Activated T-cell treated with anti-CD3 and anti-CD28 coated beads, Interleukin-2, amount 50 U/mL, for 24 hours (primary cell): ENCODE measurements around the gene CHRNE.
A peak's percentile ranks its signal among the peaks of the same experiment; 100 is the strongest.

ENCODE experiments used
- DNase-seq: peaks from one replicate; pipeline ENCODE4 v3.0.0-alpha.2; 2020
- H3K27ac Mint-ChIP-seq: 2 replicates; pipeline ENCODE4 v1.8.0; 2020; ENCODE audit warnings: mild to moderate bottlenecking, mixed read lengths
- H3K27me3 Mint-ChIP-seq: 2 replicates; pipeline ENCODE4 v1.8.0; 2020; ENCODE audit warnings: mixed read lengths
- H3K36me3 Mint-ChIP-seq: 2 replicates; pipeline ENCODE4 v1.8.0; 2020; ENCODE audit warnings: low read depth, mixed read lengths
- H3K4me1 Mint-ChIP-seq: 2 replicates; pipeline ENCODE4 v1.8.0; 2020; ENCODE audit warnings: low read depth, mixed read lengths
- H3K4me3 Mint-ChIP-seq: 2 replicates; pipeline ENCODE4 v1.8.0; 2020; ENCODE audit warnings: mild to moderate bottlenecking, moderate library complexity, mixed read lengths
- H3K9me3 Mint-ChIP-seq: 2 replicates; pipeline ENCODE4 v1.8.0; 2020; ENCODE audit warnings: mixed read lengths

Gene CHRNE

DNA sequence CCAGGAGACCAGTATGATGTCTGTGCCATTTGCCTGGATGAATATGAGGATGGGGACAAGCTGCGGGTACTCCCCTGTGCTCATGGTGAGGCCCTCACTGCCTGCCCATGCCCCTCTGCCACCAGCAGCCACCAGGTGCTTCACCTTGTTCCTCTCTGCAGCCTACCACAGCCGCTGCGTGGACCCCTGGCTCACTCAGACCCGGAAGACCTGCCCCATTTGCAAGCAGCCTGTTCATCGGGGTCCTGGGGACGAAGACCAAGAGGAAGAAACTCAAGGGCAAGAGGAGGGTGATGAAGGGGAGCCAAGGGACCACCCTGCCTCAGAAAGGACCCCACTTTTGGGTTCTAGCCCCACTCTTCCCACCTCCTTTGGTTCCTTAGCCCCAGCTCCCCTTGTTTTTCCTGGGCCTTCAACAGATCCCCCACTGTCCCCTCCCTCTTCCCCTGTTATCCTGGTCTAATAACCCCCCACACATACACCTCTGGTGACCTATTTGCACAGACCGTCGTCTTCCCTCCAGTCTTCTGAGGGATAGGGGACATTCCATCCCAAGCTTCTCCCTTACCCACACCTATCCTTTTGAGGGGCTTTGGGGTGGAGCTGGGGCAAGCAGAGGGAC, 41.8 kb upstream of the CHRNE start:
- DNase-seq, result peak; percentile 57
- Mint-ChIP-seq H3K4me3 (peak overlapping the region; percentile 94), H3K9me3 (no peaks in the 10 kb centered on the region), H3K36me3 (peaks cover 85% of the 10 kb centered on the region), H3K4me1 (peaks cover 54% of the 10 kb centered on the region), H3K27ac (peak overlapping the region; percentile 98), H3K27me3 (no peaks in the 10 kb centered on the region)

DNA sequence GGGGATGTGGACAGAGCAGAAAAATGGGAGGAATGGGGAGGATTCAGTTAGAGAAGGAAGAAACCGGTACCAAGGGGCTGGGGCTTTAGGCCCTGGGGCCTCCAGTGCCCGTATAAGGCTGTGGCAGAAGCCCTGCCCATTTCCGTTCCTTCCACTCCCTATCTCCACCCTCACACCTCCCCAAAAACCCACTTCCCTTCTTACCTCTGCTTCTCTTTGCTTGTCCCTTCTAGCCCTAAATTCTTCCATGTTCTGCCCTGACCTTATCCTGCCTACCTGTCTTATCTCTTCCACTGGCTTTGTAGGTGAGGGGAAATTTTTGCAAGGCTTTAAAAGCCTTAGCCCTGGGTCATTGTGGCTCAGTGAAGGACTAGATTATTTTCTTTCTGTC, 41.3 kb upstream of the CHRNE start:
- no peaks in the 10 kb centered on the region for H3K27me3 Mint-ChIP-seq
- no peaks in the 10 kb centered on the region for H3K9me3 Mint-ChIP-seq
- DNase-seq, result no peak
- H3K36me3 Mint-ChIP-seq, result peaks cover 90% of the 10 kb centered on the region
- H3K4me1 Mint-ChIP-seq, result peaks cover 54% of the 10 kb centered on the region
- peak overlapping the region; percentile 98 for H3K27ac Mint-ChIP-seq
- H3K4me3 Mint-ChIP-seq, result peak overlapping the region; percentile 94

DNA sequence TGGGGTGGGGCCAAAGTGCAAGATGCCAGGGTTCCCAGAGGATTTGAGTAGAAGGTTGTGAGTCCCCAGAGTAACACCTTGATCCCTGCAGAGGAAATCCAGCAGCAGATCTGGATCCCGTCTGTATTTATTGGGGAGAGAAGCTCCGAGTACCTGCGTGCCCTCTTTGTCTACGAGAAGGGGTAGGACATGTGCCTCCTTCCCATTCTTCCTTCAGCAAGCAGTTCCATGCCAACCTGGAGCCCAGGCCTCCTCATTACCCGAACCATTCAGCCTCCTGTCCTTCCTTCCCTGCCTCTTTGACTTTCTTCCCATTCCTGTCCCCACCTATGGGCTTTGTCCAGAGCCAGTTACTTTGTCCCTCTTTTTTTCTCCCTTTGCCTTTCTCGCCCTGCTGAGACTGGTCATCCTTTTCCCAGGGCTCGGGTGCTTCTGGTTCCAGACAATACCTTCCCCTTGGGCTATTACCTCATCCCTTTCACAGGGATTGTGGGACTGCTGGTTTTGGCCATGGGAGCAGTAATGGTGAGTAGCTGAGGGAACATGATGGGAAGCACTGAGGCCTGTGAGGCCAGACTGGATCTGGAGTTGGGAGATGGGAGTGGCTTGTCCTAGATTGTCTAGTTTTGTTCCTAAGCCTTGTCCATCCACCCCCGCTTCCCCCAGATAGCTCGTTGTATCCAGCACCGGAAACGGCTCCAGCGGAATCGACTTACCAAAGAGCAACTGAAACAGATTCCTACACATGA, 40.0 kb upstream of the CHRNE start:
- peaks cover 94% of the 10 kb centered on the region for H3K36me3 Mint-ChIP-seq
- DNase-seq, result no peak
- peak overlapping the region; percentile 98 for H3K27ac Mint-ChIP-seq
- peaks cover 65% of the 10 kb centered on the region for H3K4me1 Mint-ChIP-seq
- no peaks in the 10 kb centered on the region for H3K9me3 Mint-ChIP-seq
- H3K4me3 Mint-ChIP-seq, result peak overlapping the region; percentile 94
- no peaks in the 10 kb centered on the region for H3K27me3 Mint-ChIP-seq

DNA sequence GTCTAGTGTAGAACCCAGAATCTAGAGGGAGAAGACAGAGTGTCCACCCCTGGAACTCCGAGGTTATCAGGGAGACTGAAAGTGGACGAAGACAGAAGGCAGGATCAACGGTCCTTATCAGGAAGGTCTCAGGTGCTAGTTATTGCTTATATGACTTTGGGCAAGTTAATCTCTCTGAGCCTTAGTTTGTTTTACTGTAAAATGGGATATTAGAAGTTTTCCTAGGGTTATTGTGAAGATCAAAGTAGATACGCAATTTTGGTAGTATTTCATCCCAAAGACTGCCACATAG, 38.4 kb upstream of the CHRNE start:
- DNase-seq, result no peak
- H3K4me1 Mint-ChIP-seq, result peaks cover 66% of the 10 kb centered on the region
- no peaks in the 10 kb centered on the region for H3K27me3 Mint-ChIP-seq

DNA sequence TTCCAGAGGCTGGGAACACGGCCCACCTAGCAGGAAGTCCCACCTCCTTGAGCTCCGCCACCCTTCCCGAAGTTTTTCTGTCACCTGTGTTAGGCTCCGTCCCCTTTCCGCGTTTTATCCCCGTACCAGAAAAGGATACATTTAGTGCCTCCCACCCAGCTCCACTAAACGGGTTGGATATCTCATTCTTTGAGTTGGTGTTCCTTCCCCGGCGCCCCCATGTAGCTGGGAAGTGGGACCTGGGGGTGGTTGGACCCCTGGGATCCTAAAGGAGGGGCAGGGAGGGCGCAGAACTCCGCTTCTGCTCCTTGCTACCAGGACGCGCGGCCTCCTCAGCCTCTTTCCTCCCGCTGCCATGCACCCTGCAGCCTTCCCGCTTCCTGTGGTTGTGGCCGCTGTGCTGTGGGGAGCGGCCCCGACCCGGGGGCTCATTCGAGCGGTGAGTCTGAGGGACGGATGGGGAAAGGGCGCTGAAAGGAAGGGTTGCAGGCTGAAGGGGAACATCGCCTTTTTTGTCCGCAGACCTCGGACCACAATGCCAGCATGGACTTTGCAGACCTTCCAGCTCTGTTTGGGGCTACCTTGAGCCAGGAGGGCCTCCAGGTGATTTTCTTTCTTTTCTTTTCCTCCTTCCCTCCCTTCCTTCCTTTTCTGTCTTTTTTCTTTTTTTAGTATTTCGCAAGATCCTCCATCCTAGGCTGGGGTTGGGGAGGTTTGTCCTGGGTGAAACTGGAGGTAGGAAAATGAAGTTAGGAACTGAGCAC, 37.8 kb upstream of the CHRNE start:
- H3K36me3 Mint-ChIP-seq, result peaks cover 96% of the 10 kb centered on the region
- DNase-seq, result peak; percentile 71
- peaks cover 66% of the 10 kb centered on the region for H3K4me1 Mint-ChIP-seq
- H3K27ac Mint-ChIP-seq, result peak overlapping the region; percentile 98
- H3K9me3 Mint-ChIP-seq, result no peaks in the 10 kb centered on the region
- H3K4me3 Mint-ChIP-seq, result peak overlapping the region; percentile 94
- H3K27me3 Mint-ChIP-seq, result no peaks in the 10 kb centered on the region

More for the DNA sequence above, 38.4 kb upstream of the CHRNE start:
- H3K27ac Mint-ChIP-seq, result peak overlapping the region; percentile 98
- peaks cover 96% of the 10 kb centered on the region for H3K36me3 Mint-ChIP-seq
- H3K4me3 Mint-ChIP-seq, result peak overlapping the region; percentile 94
- H3K9me3 Mint-ChIP-seq, result no peaks in the 10 kb centered on the region

DNA sequence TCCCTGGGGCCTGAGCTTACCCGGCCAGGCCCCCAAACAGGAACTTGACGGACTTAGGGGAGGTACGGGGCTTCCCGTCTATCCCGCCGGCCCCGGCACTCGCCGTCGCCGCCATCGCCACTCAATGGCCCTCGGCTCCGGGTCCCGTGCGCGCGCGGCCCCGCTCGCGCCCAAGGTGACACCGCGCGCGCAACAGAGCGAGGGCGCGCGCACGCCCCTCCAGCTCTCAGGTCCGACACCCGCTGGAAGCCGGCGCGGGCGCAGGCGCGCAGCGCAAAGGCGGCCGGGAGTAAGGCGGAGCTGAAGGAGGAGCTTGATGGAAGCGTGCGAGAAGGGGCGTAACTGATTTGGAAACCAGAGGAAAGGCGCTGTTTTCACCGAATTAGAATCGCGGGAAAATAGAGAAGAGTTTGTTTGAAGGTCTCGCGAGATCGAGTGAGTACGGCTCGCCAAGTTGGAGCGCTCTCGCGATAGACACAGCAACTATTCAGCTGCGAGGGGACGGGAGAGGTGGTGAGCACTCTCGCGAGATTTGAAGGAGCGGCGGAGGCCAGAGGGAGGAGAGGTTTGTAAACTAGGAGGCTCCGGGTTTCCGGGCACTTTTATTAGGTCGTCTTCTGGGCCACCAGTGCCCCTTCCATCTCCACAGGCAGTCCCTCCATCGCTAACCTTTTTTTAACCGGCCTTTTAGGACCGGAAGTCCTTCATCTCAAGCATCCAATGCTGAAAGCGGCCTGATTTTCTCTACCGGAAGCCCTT, 37.1 kb upstream of the CHRNE start, which contains the start of the genes RNF167 and SLC25A11:
RNF167 (plus strand) TSS at position 473 of the 759 bp plus-strand sequence. CDS start 642 bp downstream, outside the sequence.
SLC25A11 (minus strand) TSS at position 251 of the 759 bp plus-strand sequence; CDS start at position 115, 136 bp downstream.
- no peaks in the 10 kb centered on the region for H3K27me3 Mint-ChIP-seq
- H3K27ac Mint-ChIP-seq, result peak within 1 kb of the TSS; percentile 98
- peaks cover 60% of the 10 kb centered on the region for H3K4me1 Mint-ChIP-seq
- peak; percentile 97 for DNase-seq
- peaks cover 94% of the 10 kb centered on the region for H3K36me3 Mint-ChIP-seq
- H3K4me3 Mint-ChIP-seq, result peak within 1 kb of the TSS; percentile 94
- no peaks in the 10 kb centered on the region for H3K9me3 Mint-ChIP-seq

DNA sequence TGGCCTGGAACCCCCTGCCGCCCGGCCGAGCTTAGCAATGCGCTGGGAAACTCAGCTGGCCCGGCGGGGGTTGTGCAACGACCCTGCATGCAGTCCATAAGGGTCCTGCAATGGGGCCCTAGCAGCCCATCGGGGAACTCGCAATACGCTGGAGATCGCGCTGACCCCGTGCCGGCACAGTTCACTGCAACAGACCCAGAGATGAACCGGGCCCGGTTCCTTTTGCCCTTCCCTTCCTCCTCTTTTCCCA, 36.6 kb upstream of the CHRNE start:
- Mint-ChIP-seq H3K27ac (peak overlapping the region; percentile 98), H3K9me3 (no peaks in the 10 kb centered on the region), H3K4me1 (peaks cover 58% of the 10 kb centered on the region), H3K27me3 (no peaks in the 10 kb centered on the region), H3K36me3 (peaks cover 90% of the 10 kb centered on the region), H3K4me3 (peak overlapping the region; percentile 94)
- DNase-seq, result no peak

DNA sequence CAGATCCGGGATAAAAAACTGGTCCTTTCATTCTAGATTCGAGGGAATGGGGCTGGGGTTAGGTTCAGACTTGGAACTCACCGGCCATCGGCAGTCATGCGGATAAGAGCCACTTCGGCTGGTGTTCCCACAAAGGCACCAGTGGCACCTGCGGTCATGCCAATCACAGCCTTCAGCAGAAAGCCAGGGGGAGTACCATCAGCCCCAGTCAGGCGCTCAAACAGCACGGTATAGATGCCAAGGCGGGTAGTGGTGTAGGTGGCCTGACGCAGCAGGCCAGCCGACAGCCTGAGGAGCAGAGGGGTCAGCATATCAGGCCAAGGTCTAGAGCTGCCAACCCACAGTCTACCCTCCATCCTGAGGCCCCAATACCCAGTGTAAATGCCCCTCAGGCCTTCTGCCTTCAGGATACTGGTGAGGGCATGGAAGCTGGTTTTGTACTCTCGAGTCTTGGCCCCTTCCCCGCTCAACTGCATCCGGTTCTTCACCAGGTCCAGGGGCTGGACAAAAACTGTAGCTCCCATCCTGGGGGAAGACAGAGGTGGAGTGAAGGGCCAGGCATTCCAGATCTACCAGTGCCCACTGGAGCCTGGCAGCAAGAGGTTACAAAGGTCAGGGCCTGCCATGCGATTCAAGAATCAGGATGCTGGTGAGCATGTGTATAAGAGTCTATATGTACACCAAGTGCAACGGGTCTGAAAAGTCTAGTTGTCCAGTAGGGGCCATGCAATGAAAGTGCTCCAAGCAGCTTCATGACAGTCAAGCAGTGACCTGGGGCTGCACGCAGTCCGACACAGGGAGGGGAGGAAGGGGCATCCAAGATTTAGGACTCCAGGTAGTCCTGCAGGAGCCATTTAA, 36.0 kb upstream of the CHRNE start:
- H3K9me3 Mint-ChIP-seq, result no peaks in the 10 kb centered on the region
- peaks cover 58% of the 10 kb centered on the region for H3K4me1 Mint-ChIP-seq
- peak overlapping the region; percentile 94 for H3K4me3 Mint-ChIP-seq
- H3K27me3 Mint-ChIP-seq, result no peaks in the 10 kb centered on the region
- DNase-seq, result no peak
- H3K36me3 Mint-ChIP-seq, result peaks cover 87% of the 10 kb centered on the region
- peak overlapping the region; percentile 98 for H3K27ac Mint-ChIP-seq

DNA sequence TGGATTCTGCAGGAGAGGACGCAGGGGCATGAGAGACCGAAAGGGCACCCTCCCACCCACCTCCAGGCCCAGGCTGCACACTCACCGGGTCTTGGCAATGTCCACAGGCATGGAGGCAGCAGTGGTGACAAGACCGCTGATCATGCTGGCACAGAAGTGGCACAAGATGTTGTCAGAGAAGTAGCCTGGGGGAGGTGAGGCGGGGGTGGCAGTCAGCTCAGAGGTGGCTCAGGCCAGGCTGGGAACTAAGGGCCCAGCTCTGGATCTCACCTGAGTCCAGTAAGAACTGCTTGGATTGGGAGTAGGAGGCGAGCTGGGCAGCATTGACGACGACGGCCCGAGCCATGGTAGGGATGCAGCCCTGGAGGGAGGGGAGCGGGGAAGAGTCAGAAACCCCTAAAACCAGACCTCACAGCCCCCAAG, 35.2 kb upstream of the CHRNE start:
- H3K27ac Mint-ChIP-seq, result peak overlapping the region; percentile 98
- no peak for DNase-seq
- peaks cover 53% of the 10 kb centered on the region for H3K4me1 Mint-ChIP-seq
- no peaks in the 10 kb centered on the region for H3K27me3 Mint-ChIP-seq
- H3K36me3 Mint-ChIP-seq, result peaks cover 79% of the 10 kb centered on the region
- no peaks in the 10 kb centered on the region for H3K9me3 Mint-ChIP-seq
- peak overlapping the region; percentile 94 for H3K4me3 Mint-ChIP-seq

DNA sequence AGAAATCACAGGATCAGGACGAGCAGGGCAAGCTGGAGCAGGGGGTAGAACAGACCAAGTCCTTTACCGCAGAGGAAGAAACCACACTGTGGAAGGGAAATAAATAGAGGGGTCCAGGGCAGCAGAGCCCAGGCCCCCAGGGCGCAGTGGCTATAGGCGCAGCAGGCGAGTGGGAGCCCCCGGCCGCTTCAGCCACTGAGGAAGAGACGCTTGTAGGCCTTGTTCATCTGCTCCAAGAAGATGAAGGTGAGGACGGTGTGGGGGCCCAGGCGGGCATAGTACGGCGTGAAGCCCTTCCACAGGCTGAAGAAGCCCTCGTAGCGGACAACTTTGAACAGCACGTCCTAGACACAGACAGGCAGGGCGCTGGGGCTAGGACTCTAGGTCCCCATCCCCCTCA, 34.7 kb upstream of the CHRNE start:
- no peak for DNase-seq
- no peaks in the 10 kb centered on the region for H3K27me3 Mint-ChIP-seq
- H3K4me1 Mint-ChIP-seq, result peaks cover 48% of the 10 kb centered on the region
- peaks cover 73% of the 10 kb centered on the region for H3K36me3 Mint-ChIP-seq
- H3K9me3 Mint-ChIP-seq, result no peaks in the 10 kb centered on the region
- peak overlapping the region; percentile 98 for H3K27ac Mint-ChIP-seq
- peak overlapping the region; percentile 94 for H3K4me3 Mint-ChIP-seq

DNA sequence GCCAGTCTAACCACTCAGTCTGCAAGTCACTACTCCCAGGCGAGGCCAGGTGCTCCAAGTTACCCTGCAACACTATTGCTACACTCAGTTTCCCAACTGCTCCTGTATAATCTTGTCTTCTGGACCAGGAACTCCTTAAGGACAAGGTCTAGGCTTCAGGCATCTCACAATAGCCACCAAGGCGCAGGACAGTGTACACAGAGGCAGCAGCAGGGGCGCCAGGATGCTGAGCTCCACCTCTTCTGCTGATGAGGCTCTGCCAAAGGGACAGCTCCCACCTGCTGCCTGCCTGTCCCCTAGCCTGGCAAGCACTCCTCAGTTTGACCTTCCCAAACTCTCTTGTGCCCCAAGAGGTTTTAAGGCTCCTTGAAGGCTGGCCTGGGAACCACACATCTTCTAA, 33.5 kb upstream of the CHRNE start:
- no peaks in the 10 kb centered on the region for H3K9me3 Mint-ChIP-seq
- peaks cover 37% of the 10 kb centered on the region for H3K4me1 Mint-ChIP-seq
- DNase-seq, result no peak
- no peaks in the 10 kb centered on the region for H3K27me3 Mint-ChIP-seq
- H3K4me3 Mint-ChIP-seq, result no peak overlapping the region
- H3K27ac Mint-ChIP-seq, result peak overlapping the region; percentile 75
- H3K36me3 Mint-ChIP-seq, result peaks cover 65% of the 10 kb centered on the region

DNA sequence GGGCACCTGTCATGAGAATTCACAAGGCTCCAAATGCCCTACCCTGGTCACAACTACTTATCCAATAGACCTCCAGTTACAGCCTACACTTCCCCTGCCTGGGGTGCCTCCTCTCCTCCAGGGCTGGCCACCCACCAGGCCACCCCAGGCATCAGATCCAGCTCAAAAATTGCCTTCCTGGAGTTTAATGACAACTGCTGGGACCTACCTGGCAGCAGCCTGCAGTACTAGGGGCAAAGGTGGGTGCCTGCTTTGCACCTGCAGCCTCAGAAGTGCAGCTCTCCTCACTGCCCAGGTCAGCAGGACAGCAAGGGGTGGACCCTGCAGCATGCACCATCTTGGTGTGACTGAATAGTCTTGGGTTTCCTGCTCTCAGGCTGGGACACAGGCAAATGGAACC, 32.8 kb upstream of the CHRNE start:
- Mint-ChIP-seq H3K36me3 (peaks cover 62% of the 10 kb centered on the region), H3K9me3 (no peaks in the 10 kb centered on the region), H3K27ac (no peak overlapping the region), H3K27me3 (no peaks in the 10 kb centered on the region), H3K4me1 (peaks cover 33% of the 10 kb centered on the region), H3K4me3 (no peak overlapping the region)
- DNase-seq, result no peak

DNA sequence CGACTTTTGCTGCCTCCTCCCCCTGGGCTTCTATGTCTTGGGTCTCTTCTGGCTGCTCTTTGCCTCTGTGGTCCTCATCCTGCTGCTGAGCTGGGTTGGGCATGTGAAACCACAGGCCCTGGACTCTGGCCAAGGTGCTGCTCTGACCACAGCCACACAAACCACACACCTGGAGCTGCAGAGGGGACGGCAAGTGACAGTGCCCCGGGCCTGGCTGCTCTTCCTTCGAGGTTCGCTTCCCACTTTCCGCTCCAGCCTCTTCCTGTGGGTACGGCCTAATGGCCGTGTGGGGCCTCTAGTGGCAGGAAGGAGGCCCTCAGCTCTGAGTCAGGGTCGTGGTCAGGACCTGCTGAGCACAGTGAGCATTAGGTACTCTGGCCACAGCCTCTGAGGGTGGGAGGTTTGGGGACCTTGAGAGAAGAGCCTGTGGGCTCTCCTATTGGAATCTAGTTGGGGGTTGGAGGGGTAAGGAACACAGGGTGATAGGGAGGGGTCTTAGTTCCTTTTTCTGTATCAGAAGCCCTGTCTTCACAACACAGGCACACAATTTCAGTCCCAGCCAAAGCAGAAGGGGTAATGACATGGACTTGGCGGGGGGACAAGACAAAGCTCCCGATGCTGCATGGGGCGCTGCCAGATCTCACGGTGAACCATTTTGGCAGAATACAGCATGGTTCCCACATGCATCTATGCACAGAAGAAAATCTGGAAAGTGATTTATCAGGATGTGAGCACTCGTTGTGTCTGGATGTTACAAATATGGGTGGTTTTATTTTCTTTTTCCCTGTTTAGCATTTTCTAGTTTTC, 31.5 kb upstream of the CHRNE start:
- Mint-ChIP-seq H3K4me1 (peaks cover 33% of the 10 kb centered on the region), H3K4me3 (no peak overlapping the region), H3K27me3 (no peaks in the 10 kb centered on the region)

More for the DNA sequence above, 31.5 kb upstream of the CHRNE start:
- DNase-seq, result no peak
- Mint-ChIP-seq H3K9me3 (no peaks in the 10 kb centered on the region), H3K27ac (peak overlapping the region; percentile 38), H3K36me3 (peaks cover 53% of the 10 kb centered on the region)
